ENCODE measurements around the gene ARHGEF33. TPM values are rescaled to one million over a fixed set of nuclear protein-coding genes. Genes with fewer than 3 reads are reported as not detected.

ARHGEF33 gene
- total RNA-seq, 4 donors from 2014 or later = 0.88 to 5.9 (median 2.2) TPM

DNA sequence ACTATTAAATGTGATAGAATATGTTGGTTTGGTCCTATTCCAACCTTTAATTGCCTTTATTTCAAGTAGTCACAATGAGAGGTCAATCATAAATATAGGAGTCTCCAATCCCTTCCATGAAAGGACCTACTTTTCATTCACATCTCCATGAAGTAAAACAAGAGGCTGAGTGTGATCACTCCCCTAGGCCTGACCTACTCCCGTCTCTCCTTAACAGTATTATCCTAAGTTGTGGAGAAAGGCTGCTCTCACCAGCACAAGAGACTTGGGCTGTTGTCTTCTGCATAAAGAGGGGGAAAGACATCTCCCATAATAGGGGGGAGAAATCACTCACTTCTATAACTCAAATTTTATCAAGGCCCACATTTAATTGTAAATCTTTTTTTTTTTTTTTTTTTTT is 125.7 kb downstream of the ARHGEF33 start:
- Histone ChIP-seq H3K9me3 (no peaks in the 10 kb centered on the region), H3K27ac (no peak overlapping the region), H3K4me3 (no peak overlapping the region), H3K27me3 (no peaks in the 10 kb centered on the region), H3K4me1 (peaks cover 0 to 3% of the 10 kb centered on the region in 2 donors), H3K36me3 (no peaks in the 10 kb centered on the region)
- TF ChIP-seq CTCF (IDR thresholded peaks at IDR 0.05) (no peak), POLR2A (IDR thresholded peaks at IDR 0.05) (no peak)
- intact Hi-C loops (cut with DNase I; ENCODE audit: low total_unique reads) = no loop called here
- DNase-seq = no peak

DNA sequence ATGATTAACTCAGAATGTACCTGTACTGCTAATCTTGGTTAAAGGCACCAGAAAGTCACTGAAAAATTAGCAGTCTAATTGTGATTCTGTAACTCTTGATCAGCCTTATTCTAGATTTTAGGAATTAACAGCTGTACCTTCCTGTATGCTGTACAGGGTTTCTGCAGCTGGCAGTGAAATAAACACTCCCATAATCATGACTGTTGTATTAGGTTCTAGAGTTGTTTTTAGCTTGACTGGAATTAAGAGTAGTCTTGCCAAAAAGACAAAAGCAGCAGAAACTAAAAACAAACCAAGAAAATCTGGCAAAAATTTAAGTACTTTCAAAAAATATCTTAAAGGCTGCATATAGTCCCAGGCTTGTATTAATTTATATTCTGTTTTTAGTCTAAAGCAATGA is 127.7 kb downstream of the ARHGEF33 start:
- H3K36me3 ChIP-seq = no peaks in the 10 kb centered on the region
- DNase-seq = no peak
- peaks cover 0 to 3% of the 10 kb centered on the region in 2 donors for H3K4me1 ChIP-seq
- intact Hi-C loops (cut with DNase I; ENCODE audit: low total_unique reads) = no loop called here
- no peaks in the 10 kb centered on the region for H3K27me3 ChIP-seq
- H3K4me3 ChIP-seq = no peak overlapping the region
- TF ChIP-seq CTCF (IDR thresholded peaks at IDR 0.05) (no peak), POLR2A (IDR thresholded peaks at IDR 0.05) (no peak)
- H3K27ac ChIP-seq = peak overlapping the region in 1 of 2 donors; percentile 73
- no peaks in the 10 kb centered on the region for H3K9me3 ChIP-seq

DNA sequence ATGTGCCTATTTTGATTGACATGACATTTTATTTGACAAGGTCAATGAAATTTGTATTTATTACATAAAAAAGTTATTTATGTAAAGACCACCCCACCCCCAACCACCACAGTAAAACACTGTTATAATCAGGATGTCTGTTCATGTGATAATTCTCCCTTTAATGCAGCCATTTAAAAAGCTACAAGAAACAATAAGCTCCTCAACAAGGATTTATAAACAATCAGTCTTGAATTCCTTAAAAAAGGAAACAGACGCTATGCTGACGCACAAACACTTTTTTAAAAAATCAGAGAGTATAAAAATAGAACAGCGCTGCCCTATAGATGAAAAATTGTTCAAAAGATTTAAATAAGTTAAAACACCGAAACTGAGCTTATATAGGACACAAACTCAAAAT is 129.0 kb downstream of the ARHGEF33 start:
- no peak overlapping the region for H3K4me3 ChIP-seq
- DNase-seq = no peak
- no peaks in the 10 kb centered on the region for H3K9me3 ChIP-seq
- H3K4me1 ChIP-seq = peaks cover 0 to 3% of the 10 kb centered on the region in 2 donors
- no peak for TF ChIP-seq CTCF (IDR thresholded peaks at IDR 0.05)
- no peaks in the 10 kb centered on the region for H3K27me3 ChIP-seq
- peak overlapping the region; percentile 20 to 73 for H3K27ac ChIP-seq
- intact Hi-C loops (cut with DNase I; ENCODE audit: low total_unique reads) = no loop called here
- H3K36me3 ChIP-seq = no peaks in the 10 kb centered on the region

- intact Hi-C loops (cut with DNase I; ENCODE audit: low total_unique reads) = no loop called here
Measured at GRCh38 chr2:39020383-39020782, 130.7 kb downstream of the ARHGEF33 start.

GRCh38 chr2:39022642-39023235 is 133.1 kb downstream of the ARHGEF33 start:
- H3K4me1 ChIP-seq = no peaks in the 10 kb centered on the region
- no peak overlapping the region for H3K4me3 ChIP-seq
- no peaks in the 10 kb centered on the region for H3K9me3 ChIP-seq
- TF ChIP-seq POLR2A (IDR thresholded peaks at IDR 0.05) (no peak), CTCF (IDR thresholded peaks at IDR 0.05) (no peak)
- H3K27me3 ChIP-seq = no peaks in the 10 kb centered on the region
- intact Hi-C loops (cut with DNase I; ENCODE audit: low total_unique reads) = no loop called here
- peak overlapping the region; percentile 15 to 73 for H3K27ac ChIP-seq
- DNase-seq = no peak
- no peaks in the 10 kb centered on the region for H3K36me3 ChIP-seq

More at GRCh38 chr2:39020383-39020782, 130.7 kb downstream of the ARHGEF33 start:
- TF ChIP-seq CTCF (IDR thresholded peaks at IDR 0.05) = no peak
- TF ChIP-seq POLR2A (IDR thresholded peaks at IDR 0.05) = no peak
- Histone ChIP-seq H3K27ac (peak overlapping the region in 1 of 2 donors; percentile 73), H3K4me3 (no peak overlapping the region), H3K4me1 (peaks cover 0 to 3% of the 10 kb centered on the region in 2 donors), H3K36me3 (no peaks in the 10 kb centered on the region), H3K9me3 (no peaks in the 10 kb centered on the region), H3K27me3 (no peaks in the 10 kb centered on the region)
- no peak for DNase-seq

Data from uterus (tissue), 4 donors.